GM12878 (cell line): ENCODE results near the gene GTPBP6. TPM values are rescaled to one million over a fixed set of nuclear protein-coding genes. Genes with fewer than 3 reads are reported as not detected.

Source experiments
- ATAC-seq: fragments of 200-7000 bp; cut with Tn5 transposase; 3 replicates; pipeline ENCODE4 v1.9.1; 2020; ENCODE audit warnings: mild to moderate bottlenecking, moderate library complexity
- BruUV-seq: library from RNA; stranded (reverse); fragments of 400-500 nt; replicated peaks from 2 replicates; lab custom pipeline; 2021; lab: Mats Ljungman, UMichigan
- CTCF ChIA-PET: fragments of 300-600 bp; sonication (Branson Sonifier 250); formaldehyde crosslinking; extraction: SDS; loops from one replicate; lab custom pipeline; 2021; ENCODE audit warnings: inconsistent platforms; lab: Yijun Ruan, JAX
- POLR2A ChIA-PET: fragments of 350-600 bp; formaldehyde crosslinking; extraction: SDS; loops from one replicate; lab custom pipeline; 2021; ENCODE audit warnings: inconsistent platforms; lab: Charles Lee
- RAD21 ChIA-PET: fragments of 300-600 bp; sonication (Branson Sonifier 250); formaldehyde crosslinking; loops from one replicate; lab custom pipeline; 2023; ENCODE audit warnings: antibody characterized with exemption; ENCODE audit not compliant: unreplicated experiment; lab: Charles Lee
- SMC1A ChIA-PET: fragments of 300-600 bp; sonication (Branson Sonifier 250); formaldehyde crosslinking; loops from one replicate; lab custom pipeline; 2023; ENCODE audit not compliant: unreplicated experiment, uncharacterized antibody; lab: Charles Lee
- DNase-seq: peaks from one replicate; pipeline ENCODE4 v3.0.0-alpha.2; 2011; ENCODE audit warnings: low read depth, low spot score
- FAIRE-seq: peaks from 3 replicates; lab custom pipeline; 2011; peaks lifted over from hg19 to GRCh38; lab: Jason Lieb, UNC
- H2AFZ ChIP-seq: 2 replicates; pipeline ENCODE4 v1.6.0; 2011; ENCODE audit warnings: low read depth, low read length, control low read depth; ENCODE audit not compliant: control insufficient read depth
- H3K27ac ChIP-seq: 2 replicates; pipeline ENCODE4 v1.5.1; 2011; ENCODE audit warnings: control low read depth; ENCODE audit not compliant: control insufficient read depth, insufficient read depth
- H3K27me3 ChIP-seq, 2 experiments: replicated peaks in 1 of 2; 2 replicates each; pipeline versions ENCODE4 v1.6.0 to v1.6.1; 2011; ENCODE audit warnings: low read length in 1 of 2; ENCODE audit not compliant: control insufficient read depth in 2 of 2, insufficient read depth in 2 of 2
- H3K36me3 ChIP-seq, 2 experiments: 2 replicates each; pipeline ENCODE4 v1.5.1; 2011; ENCODE audit warnings: low read length in 1 of 2; ENCODE audit not compliant: control insufficient read depth in 2 of 2, insufficient read depth in 2 of 2
- H3K4me1 ChIP-seq: 2 replicates; pipeline ENCODE4 v1.6.1; 2011; ENCODE audit warnings: mild to moderate bottlenecking, low read length, moderate library complexity, mixed read lengths; ENCODE audit not compliant: control insufficient read depth, insufficient read depth
- H3K4me2 ChIP-seq: 2 replicates; pipeline ENCODE4 v1.6.0; 2011; ENCODE audit warnings: control low read depth; ENCODE audit not compliant: control insufficient read depth, insufficient read depth
- H3K4me3 ChIP-seq: fragments of 200-600 bp; sonication (generic); 2 replicates; pipeline ENCODE4 v1.5.1; 2016
- H3K79me2 ChIP-seq: 2 replicates; pipeline ENCODE4 v1.6.0; 2011; ENCODE audit warnings: low read length; ENCODE audit not compliant: control insufficient read depth, insufficient read depth
- H3K9ac ChIP-seq: 2 replicates; pipeline ENCODE4 v1.8.0; 2011; ENCODE audit warnings: low read length, control low read depth, mixed read lengths; ENCODE audit not compliant: control insufficient read depth, insufficient read depth
- H3K9me3 ChIP-seq: replicated peaks from 3 replicates; pipeline ENCODE4 v1.5.1; 2011; ENCODE audit warnings: mild to moderate bottlenecking, low read length; ENCODE audit not compliant: control insufficient read depth, insufficient read depth
- H4K20me1 ChIP-seq: 2 replicates; pipeline ENCODE4 v1.6.0; 2011; ENCODE audit not compliant: control insufficient read depth, insufficient read depth
- BACH1 ChIP-seq: fragments of 450-650 bp; IDR thresholded peaks from 2 replicates; pipeline ENCODE4 v1.6.1; 2017; ENCODE audit warnings: mild to moderate bottlenecking, borderline replicate concordance
- CHD1 ChIP-seq: IDR thresholded peaks from 2 replicates; pipeline ENCODE4 v1.6.1; 2012; ENCODE audit warnings: low read depth, low read length, improper control_type of control experiment
- CHD2 ChIP-seq: IDR thresholded peaks from 2 replicates; pipeline ENCODE4 v1.6.1; 2011; ENCODE audit warnings: low read depth, low read length, improper control_type of control experiment, borderline replicate concordance
- CREB1 ChIP-seq: IDR thresholded peaks from 2 replicates; pipeline ENCODE4 v1.6.1; 2012; ENCODE audit warnings: low read depth, mild to moderate bottlenecking, inconsistent platforms
- EP300 ChIP-seq, 2 experiments: fragments of 150-350 bp in 1 of 2; IDR thresholded peaks; 2 replicates each; pipeline ENCODE4 v1.6.1; 2011 to 2012; ENCODE audit warnings: low read depth in 2 of 2, low read length in 2 of 2, borderline replicate concordance in 1 of 2, improper control_type of control experiment in 1 of 2, inconsistent platforms in 1 of 2; ENCODE audit not compliant: control insufficient read depth in 1 of 2
- IRF4 ChIP-seq: IDR thresholded peaks from 2 replicates; pipeline ENCODE4 v1.6.1; 2011; ENCODE audit warnings: low read depth, low read length
- JUNB ChIP-seq: IDR thresholded peaks from 2 replicates; pipeline ENCODE4 v1.6.1; 2016; ENCODE audit warnings: antibody characterized with exemption, mild to moderate bottlenecking
- MTA2 ChIP-seq: fragments of 450-650 bp; IDR thresholded peaks from 2 replicates; pipeline ENCODE4 v1.6.1; 2016; ENCODE audit warnings: low read depth, mild to moderate bottlenecking, moderate library complexity
- RBBP5 ChIP-seq: fragments of 200-600 bp; sonication (generic); conservative IDR thresholded peaks from 2 replicates; pipeline ENCODE4 v1.6.1; 2016
- SIN3A ChIP-seq: IDR thresholded peaks from 2 replicates; pipeline ENCODE4 v1.6.1; 2012; ENCODE audit warnings: low read depth, low read length, improper control_type of control experiment
- SREBF2 ChIP-seq: IDR thresholded peaks from 2 replicates; pipeline ENCODE4 v1.6.1; 2012; ENCODE audit warnings: mild to moderate bottlenecking, low read length
- whole genome bisulfite sequencing: methylation state at CpG from one replicate; pipeline ENCODE4 v1.1.6; 2016; ENCODE audit warnings: low lambda C conversion rate; ENCODE audit not compliant: insufficient replicate concordance, insufficient coverage; ENCODE audit errors: missing lambda C conversion rate; 5-methylcytosine and 5-hydroxymethylcytosine counted together
- in situ Hi-C: fragments of 300-500 bp; cut with MboI; formaldehyde crosslinking; loops from 9 replicates; pipeline ENCODE4 v1.14.3; 2018; ENCODE audit warnings: mixed read lengths
- intact Hi-C: fragments of 100-400 bp; cut with micrococcal nuclease; formaldehyde crosslinking; loops from one replicate; pipeline ENCODE4 v1.14.2; 2022; ENCODE audit not compliant: unreplicated experiment
- polyA plus RNA-seq, 11 experiments: library from polyadenylated mRNA; depleted of rRNA in 4 of 11; unstranded in 6 of 11; stranded (reverse) in 5 of 11; fragments of >200 nt; fragmentation: Nextera tagmentation in 4 of 11; fragmentation: Illumina TruSeq in 1 of 11; extraction: Ambion mirVana in 4 of 11; extraction: Trizol in 1 of 11; gene quantifications; 1 replicate in 1 of 11; 2 replicates in 10 of 11; pipeline versions ENCODE4 v1.2.1 to v1.2.3, GENCODE V29; 2011 to 2016; ENCODE audit warnings: inconsistent platforms in 2 of 11, missing spikeins in 2 of 11, low read depth in 1 of 11
- total RNA-seq, 4 experiments: library from RNA; depleted of rRNA in 3 of 4; stranded (reverse); fragments of >200 nt in 3 of 4; fragmentation: Illumina TruSeq in 1 of 4; extraction: Trizol in 1 of 4; gene quantifications; 2 replicates each; pipeline versions ENCODE4 v1.2.1 to v1.2.3, GENCODE V29; 2013 to 2021
- TF ChIP-seq, protein P1 (sequence below): fragments of 450-650 bp; IDR thresholded peaks from 2 replicates; pipeline ENCODE4 v1.6.1; 2017; ENCODE audit warnings: low read depth, mild to moderate bottlenecking, moderate library complexity
- TF ChIP-seq, protein P2 (sequence below): fragments of 450-650 bp; conservative IDR thresholded peaks from 2 replicates; pipeline ENCODE4 v1.6.1; 2017; ENCODE audit warnings: mild to moderate bottlenecking, moderate library complexity
- TF ChIP-seq, protein P3 (sequence below): fragments of 450-650 bp; IDR thresholded peaks from 2 replicates; pipeline ENCODE4 v1.6.1; 2017; ENCODE audit warnings: mild to moderate bottlenecking
- TF ChIP-seq, protein P4 (sequence below): IDR thresholded peaks from 2 replicates; pipeline ENCODE4 v1.6.1; 2012; ENCODE audit warnings: low read depth, low read length, improper control_type of control experiment

The GTPBP6 gene
- total and polyA plus RNA-seq, 10 of the 15 experiments (the other 5 are each of a cell fraction or from before 2014, with no cell fraction given), result 0.31 to 71.0 (median 21.1) TPM

DNA sequence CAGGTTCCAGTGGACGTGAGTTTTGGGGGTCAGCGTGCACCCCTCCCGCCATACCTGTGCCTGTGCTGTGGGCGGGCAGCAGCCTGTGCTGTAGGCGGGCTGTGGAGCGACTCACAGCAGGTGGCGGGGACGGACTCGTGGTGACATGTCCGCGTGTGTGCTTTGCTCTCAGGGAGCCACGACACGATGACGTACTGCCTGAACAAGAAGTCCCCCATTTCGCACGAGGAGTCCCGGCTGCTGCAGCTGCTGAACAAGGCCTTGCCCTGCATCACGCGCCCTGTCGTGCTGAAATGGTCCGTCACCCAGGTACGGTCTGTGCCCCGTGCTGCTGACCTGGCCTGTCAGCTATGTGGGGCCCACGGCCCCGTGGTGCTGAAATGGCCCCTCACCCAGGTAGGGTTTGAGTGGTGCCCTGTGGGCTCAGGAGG is 30.0 kb downstream of the GTPBP6 start (continued):
- TF ChIP-seq, protein P1, sequence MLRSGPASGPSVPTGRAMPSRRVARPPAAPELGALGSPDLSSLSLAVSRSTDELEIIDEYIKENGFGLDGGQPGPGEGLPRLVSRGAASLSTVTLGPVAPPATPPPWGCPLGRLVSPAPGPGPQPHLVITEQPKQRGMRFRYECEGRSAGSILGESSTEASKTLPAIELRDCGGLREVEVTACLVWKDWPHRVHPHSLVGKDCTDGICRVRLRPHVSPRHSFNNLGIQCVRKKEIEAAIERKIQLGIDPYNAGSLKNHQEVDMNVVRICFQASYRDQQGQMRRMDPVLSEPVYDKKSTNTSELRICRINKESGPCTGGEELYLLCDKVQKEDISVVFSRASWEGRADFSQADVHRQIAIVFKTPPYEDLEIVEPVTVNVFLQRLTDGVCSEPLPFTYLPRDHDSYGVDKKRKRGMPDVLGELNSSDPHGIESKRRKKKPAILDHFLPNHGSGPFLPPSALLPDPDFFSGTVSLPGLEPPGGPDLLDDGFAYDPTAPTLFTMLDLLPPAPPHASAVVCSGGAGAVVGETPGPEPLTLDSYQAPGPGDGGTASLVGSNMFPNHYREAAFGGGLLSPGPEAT, result no peak

DNA sequence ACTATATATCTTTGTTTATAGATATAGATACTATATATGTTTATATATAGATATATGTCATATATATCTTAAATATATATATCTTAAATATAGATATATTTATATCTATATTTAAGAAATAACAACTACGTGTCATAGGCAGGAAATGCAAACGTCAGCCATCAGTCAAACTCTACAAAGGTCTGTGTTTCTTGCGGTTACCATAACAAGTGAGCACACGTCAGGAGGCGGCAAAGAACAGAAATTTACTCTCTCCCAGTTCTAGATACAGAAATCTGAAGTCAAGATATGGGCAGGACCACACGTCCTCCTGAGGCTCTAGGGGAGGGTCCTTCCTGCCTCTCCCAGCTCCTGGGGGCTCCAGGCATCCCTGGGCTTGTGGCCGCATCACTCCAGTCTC is 30.9 kb downstream of the GTPBP6 start:
- DNase-seq (no peak), ATAC-seq (no peak)
- SMC1A ChIA-PET, result no interaction called here

More for the DNA sequence above, 30.9 kb downstream of the GTPBP6 start:
- H3K4me1 ChIP-seq, result peaks cover 6% of the 10 kb centered on the region; the same call in 1 of the 2 replicates
- ChIA-PET POLR2A (no interaction called here), RAD21 (no interaction called here), CTCF (no interaction called here)
- no peak overlapping the region for H3K9ac ChIP-seq
- H3K4me3 ChIP-seq, result no peak overlapping the region
- H3K36me3 ChIP-seq, result peaks cover 18 to 19% of the 10 kb centered on the region in 2 experiments; a peak in 3 of 4 replicates
- intact Hi-C loops (no loop called here), in situ Hi-C loops (no loop called here)
- FAIRE-seq, result no peak
- no peak for TF ChIP-seq CREB1
- TF ChIP-seq CHD2, result no peak
- TF ChIP-seq, protein P2, sequence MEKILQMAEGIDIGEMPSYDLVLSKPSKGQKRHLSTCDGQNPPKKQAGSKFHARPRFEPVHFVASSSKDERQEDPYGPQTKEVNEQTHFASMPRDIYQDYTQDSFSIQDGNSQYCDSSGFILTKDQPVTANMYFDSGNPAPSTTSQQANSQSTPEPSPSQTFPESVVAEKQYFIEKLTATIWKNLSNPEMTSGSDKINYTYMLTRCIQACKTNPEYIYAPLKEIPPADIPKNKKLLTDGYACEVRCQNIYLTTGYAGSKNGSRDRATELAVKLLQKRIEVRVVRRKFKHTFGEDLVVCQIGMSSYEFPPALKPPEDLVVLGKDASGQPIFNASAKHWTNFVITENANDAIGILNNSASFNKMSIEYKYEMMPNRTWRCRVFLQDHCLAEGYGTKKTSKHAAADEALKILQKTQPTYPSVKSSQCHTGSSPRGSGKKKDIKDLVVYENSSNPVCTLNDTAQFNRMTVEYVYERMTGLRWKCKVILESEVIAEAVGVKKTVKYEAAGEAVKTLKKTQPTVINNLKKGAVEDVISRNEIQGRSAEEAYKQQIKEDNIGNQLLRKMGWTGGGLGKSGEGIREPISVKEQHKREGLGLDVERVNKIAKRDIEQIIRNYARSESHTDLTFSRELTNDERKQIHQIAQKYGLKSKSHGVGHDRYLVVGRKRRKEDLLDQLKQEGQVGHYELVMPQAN, result no peak
- TF ChIP-seq JUNB, result no peak
- no peak for TF ChIP-seq CHD1
- TF ChIP-seq, protein P1, result no peak
- TF ChIP-seq EP300 (IDR thresholded peaks at IDR 0.05; ENCODE audit: borderline replicate concordance in 1 of 2, control insufficient read depth in 1 of 2, low read depth in 2 of 2, low read length in 2 of 2), result no peak
- no peak for TF ChIP-seq BACH1
- TF ChIP-seq, protein P3, sequence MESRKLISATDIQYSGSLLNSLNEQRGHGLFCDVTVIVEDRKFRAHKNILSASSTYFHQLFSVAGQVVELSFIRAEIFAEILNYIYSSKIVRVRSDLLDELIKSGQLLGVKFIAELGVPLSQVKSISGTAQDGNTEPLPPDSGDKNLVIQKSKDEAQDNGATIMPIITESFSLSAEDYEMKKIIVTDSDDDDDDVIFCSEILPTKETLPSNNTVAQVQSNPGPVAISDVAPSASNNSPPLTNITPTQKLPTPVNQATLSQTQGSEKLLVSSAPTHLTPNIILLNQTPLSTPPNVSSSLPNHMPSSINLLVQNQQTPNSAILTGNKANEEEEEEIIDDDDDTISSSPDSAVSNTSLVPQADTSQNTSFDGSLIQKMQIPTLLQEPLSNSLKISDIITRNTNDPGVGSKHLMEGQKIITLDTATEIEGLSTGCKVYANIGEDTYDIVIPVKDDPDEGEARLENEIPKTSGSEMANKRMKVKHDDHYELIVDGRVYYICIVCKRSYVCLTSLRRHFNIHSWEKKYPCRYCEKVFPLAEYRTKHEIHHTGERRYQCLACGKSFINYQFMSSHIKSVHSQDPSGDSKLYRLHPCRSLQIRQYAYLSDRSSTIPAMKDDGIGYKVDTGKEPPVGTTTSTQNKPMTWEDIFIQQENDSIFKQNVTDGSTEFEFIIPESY, result no peak
- TF ChIP-seq MTA2, result no peak
- no peak for TF ChIP-seq SREBF2
- no peak for TF ChIP-seq IRF4
- TF ChIP-seq, protein P4, sequence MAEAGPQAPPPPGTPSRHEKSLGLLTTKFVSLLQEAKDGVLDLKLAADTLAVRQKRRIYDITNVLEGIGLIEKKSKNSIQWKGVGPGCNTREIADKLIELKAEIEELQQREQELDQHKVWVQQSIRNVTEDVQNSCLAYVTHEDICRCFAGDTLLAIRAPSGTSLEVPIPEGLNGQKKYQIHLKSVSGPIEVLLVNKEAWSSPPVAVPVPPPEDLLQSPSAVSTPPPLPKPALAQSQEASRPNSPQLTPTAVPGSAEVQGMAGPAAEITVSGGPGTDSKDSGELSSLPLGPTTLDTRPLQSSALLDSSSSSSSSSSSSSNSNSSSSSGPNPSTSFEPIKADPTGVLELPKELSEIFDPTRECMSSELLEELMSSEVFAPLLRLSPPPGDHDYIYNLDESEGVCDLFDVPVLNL, result no peak
- no peak for TF ChIP-seq SIN3A
- TF ChIP-seq RBBP5, result no peak
- no peak overlapping the region for H2AFZ ChIP-seq
- peaks cover 1% of the 10 kb centered on the region; the same call in 1 of the 3 replicates for H3K9me3 ChIP-seq
- 68% methylated on average over 7 of the region's 7 CpGs for WGBS
- H3K27me3 ChIP-seq, result no peaks in the 10 kb centered on the region
- no peak overlapping the region for H3K4me2 ChIP-seq
- no peaks in the 10 kb centered on the region; the same call in 1 of the 2 replicates for H3K79me2 ChIP-seq
- no peak overlapping the region for H3K27ac ChIP-seq
- no peaks in the 10 kb centered on the region for H4K20me1 ChIP-seq
- no TSS peak for BruUV-seq
